Left ventricle myocardium inferior (tissue), 1 donor: ENCODE results near the gene GNB1L. TPM values are rescaled to one million over a fixed set of nuclear protein-coding genes. Genes with fewer than 3 reads are reported as not detected.

ENCODE experiments used
- DNase-seq: peaks from one replicate; pipeline ENCODE4 v3.0.0-alpha.2; 2020
- H3K27ac ChIP-seq: fragments of 200-600 bp; replicated peaks from 2 replicates; pipeline ENCODE4 v1.8.0; 2021
- H3K27me3 ChIP-seq: fragments of 200-600 bp; 2 replicates; pipeline ENCODE4 v1.8.0; 2021; ENCODE audit warnings: low read depth
- H3K36me3 ChIP-seq: fragments of 200-600 bp; 2 replicates; pipeline ENCODE4 v1.8.0; 2021
- H3K4me1 ChIP-seq: fragments of 200-600 bp; 2 replicates; pipeline ENCODE4 v1.8.0; 2021
- H3K4me3 ChIP-seq: fragments of 200-600 bp; 2 replicates; pipeline ENCODE4 v1.8.0; 2021; ENCODE audit warnings: mild to moderate bottlenecking, moderate library complexity
- H3K9me3 ChIP-seq: fragments of 200-600 bp; replicated peaks from 2 replicates; pipeline ENCODE4 v1.8.0; 2021
- intact Hi-C: fragments of 100-400 bp; cut with micrococcal nuclease; formaldehyde crosslinking; loops from one replicate; pipeline ENCODE4 v1.11.0; 2022
- total RNA-seq: library from RNA; stranded (reverse); fragmentation: NEBNext Ultra II Directional; extraction: Animal tissue kit (Norgen Biotek cat#: 25700); gene quantifications from one replicate; pipeline ENCODE4 v1.2.1, GENCODE V29; 2021
- TF ChIP-seq, protein P1 (sequence below): fragments of 200-600 bp; IDR thresholded peaks from 2 replicates; pipeline ENCODE4 v1.8.0; 2021; ENCODE audit warnings: antibody characterized with exemption, mild to moderate bottlenecking, borderline replicate concordance
- donor health status: DM: no; HTN: yes; CAD: no; lungs with severe emphysema.

The GNB1L gene
- total RNA-seq, 1 donor from 2014 or later = 2.9 TPM

DNA sequence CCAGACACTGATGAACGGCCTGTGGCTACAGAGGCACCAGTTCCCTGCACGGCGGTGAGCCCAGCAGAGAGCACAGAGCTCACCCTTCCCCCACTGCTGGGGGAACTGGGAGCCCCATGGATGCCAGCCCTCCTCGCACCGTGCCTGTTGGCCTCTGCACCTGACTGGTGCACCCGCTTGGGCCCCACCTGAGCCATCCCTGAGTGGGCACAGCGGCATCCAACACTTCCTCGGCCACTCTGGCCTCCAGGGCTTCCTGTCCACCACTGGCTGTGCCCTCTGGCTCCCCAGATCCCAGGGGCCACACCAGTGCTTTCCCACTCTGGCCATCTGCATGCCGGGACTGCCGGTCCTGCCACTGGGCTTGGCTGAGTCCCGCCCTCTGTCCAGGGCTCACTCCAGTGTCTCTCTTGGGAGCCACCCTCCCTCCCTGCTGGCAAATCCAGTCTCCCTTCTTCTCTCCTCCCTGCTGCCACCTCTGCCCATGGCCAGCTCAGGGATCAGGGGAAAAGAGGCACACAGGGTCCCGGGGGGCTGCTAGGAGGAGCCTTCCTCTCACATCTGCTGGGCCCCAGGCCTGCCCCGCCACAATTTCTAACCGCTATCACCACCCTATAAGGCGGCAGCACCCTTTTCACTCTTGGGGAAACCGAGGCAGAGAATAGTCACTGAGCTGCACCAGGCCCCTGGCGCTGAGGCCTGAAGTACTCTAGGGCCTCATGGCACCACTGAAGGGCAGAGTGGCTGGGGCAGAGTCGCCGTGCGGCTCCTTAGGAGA lies 33.0 kb downstream of the GNB1L start:
- H3K4me1 ChIP-seq = no peaks in the 10 kb centered on the region
- intact Hi-C loops = no loop called here
- TF ChIP-seq, protein P1, sequence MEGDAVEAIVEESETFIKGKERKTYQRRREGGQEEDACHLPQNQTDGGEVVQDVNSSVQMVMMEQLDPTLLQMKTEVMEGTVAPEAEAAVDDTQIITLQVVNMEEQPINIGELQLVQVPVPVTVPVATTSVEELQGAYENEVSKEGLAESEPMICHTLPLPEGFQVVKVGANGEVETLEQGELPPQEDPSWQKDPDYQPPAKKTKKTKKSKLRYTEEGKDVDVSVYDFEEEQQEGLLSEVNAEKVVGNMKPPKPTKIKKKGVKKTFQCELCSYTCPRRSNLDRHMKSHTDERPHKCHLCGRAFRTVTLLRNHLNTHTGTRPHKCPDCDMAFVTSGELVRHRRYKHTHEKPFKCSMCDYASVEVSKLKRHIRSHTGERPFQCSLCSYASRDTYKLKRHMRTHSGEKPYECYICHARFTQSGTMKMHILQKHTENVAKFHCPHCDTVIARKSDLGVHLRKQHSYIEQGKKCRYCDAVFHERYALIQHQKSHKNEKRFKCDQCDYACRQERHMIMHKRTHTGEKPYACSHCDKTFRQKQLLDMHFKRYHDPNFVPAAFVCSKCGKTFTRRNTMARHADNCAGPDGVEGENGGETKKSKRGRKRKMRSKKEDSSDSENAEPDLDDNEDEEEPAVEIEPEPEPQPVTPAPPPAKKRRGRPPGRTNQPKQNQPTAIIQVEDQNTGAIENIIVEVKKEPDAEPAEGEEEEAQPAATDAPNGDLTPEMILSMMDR = no peak

GRCh38 chr22:19820880-19821522 lies 33.7 kb downstream of the GNB1L start:
- Histone ChIP-seq H3K36me3 (no peaks in the 10 kb centered on the region), H3K4me1 (no peaks in the 10 kb centered on the region), H3K9me3 (no peaks in the 10 kb centered on the region), H3K27me3 (no peaks in the 10 kb centered on the region), H3K27ac (no peak overlapping the region), H3K4me3 (no peak overlapping the region)
- TF ChIP-seq, protein P1 = no peak
- intact Hi-C loops = no loop called here
- DNase-seq = no peak

More for the DNA sequence above, 33.0 kb downstream of the GNB1L start:
- no peak for DNase-seq
- Histone ChIP-seq H3K4me3 (no peak overlapping the region), H3K27ac (no peak overlapping the region), H3K36me3 (no peaks in the 10 kb centered on the region), H3K9me3 (no peaks in the 10 kb centered on the region), H3K27me3 (no peaks in the 10 kb centered on the region)

DNA sequence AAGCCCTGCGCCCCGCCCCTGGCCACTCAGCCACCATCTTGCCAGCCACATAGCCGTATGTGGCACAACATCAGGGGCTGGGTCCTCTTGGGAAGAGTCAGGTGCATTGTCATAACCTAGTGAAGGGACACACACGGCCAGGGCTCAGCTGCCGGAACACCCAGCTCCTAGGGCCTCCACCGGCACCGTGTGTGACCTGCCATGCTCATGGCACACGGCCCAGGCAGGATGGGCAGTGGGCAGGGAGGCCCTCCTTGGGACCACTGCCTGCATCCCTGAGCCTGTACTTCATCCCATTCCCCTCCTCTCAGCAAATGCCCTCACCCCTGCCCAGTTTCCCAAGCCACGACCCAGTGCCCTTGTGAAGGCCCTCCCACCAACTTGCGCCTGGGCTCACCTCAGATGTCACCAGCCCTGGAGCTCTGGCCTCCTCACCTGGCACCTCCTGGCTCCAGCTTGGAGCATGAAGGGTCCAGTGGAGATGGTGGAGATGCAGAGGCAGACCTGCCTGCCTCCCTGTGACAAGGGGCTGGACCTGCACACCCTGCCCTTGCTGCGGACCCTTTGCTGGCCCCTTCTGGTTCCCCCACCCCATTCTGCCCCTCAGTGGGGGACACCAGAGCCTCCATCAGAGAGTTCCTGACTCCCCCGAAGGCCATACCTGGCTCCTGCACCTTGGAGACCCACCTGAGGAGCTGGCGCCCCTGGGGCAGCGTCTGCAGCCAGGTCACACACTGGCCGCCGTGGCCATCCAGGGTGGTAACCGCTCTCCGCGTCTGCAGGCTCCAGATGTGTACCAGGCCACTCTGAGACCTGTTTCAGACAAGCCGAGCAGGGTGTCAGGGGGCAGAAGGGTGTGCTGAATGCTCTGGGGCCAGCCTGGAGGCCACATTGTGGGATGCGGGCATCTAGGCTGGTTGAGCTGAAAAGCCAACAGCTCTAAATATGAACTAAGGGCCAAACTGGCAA lies 34.5 kb downstream of the GNB1L start:
- no peak overlapping the region for H3K27ac ChIP-seq
- no peaks in the 10 kb centered on the region for H3K9me3 ChIP-seq
- no peaks in the 10 kb centered on the region for H3K36me3 ChIP-seq
- TF ChIP-seq, protein P1 = no peak
- H3K4me3 ChIP-seq = no peak overlapping the region
- intact Hi-C loops = no loop called here
- DNase-seq = no peak
- H3K27me3 ChIP-seq = no peaks in the 10 kb centered on the region
- H3K4me1 ChIP-seq = no peaks in the 10 kb centered on the region

- intact Hi-C loops = no loop called here
- no peaks in the 10 kb centered on the region for H3K36me3 ChIP-seq
- no peaks in the 10 kb centered on the region for H3K4me1 ChIP-seq
- no peak overlapping the region for H3K27ac ChIP-seq
- DNase-seq = no peak
- H3K9me3 ChIP-seq = no peaks in the 10 kb centered on the region
- H3K27me3 ChIP-seq = no peaks in the 10 kb centered on the region
- no peak overlapping the region for H3K4me3 ChIP-seq
- TF ChIP-seq, protein P1 = no peak
These were observed 35.3 kb downstream of the GNB1L start for GRCh38 chr22:19819208-19819910.
